HepG2 (cell line): ENCODE data around the gene AP5B1.
"Not testable (repeated sequence)": the region's sequence is repeated elsewhere in the genome, so short reads cannot be mapped to it uniquely, and the experiment has no call there.

Experiments used
- CEBPB ChIP-seq: IDR thresholded peaks from 2 replicates; pipeline ENCODE4 v1.6.1; 2011; ENCODE audit warnings: low read depth, low read length, improper control_type of control experiment, borderline replicate concordance
- CHCHD3 ChIP-seq: sonication (generic); formaldehyde crosslinking; IDR thresholded peaks from 2 replicates; pipeline ENCODE4 v1.8.0; 2022; ENCODE audit warnings: mild to moderate bottlenecking, missing genetic modification reagents, moderate library complexity
- NR2F1 ChIP-seq, 2 experiments: fragments of 450-650 bp in 1 of 2; formaldehyde crosslinking in 1 of 2; IDR thresholded peaks; 2 replicates each; pipeline versions ENCODE4 v1.5.0 to v1.6.1; 2016 to 2020; ENCODE audit warnings: mild to moderate bottlenecking in 1 of 2, missing compliant biosample characterization in 1 of 2, missing genetic modification reagents in 1 of 2, moderate library complexity in 1 of 2
- ZNF230 ChIP-seq: sonication (generic); formaldehyde crosslinking; IDR thresholded peaks from 2 replicates; pipeline ENCODE4 v1.4.0; 2020; ENCODE audit warnings: mild to moderate bottlenecking, missing genetic modification reagents
- ZNF790 ChIP-seq: sonication (generic); formaldehyde crosslinking; IDR thresholded peaks from 2 replicates; pipeline ENCODE4 v1.8.0; 2022; ENCODE audit warnings: missing genetic modification reagents, mild to moderate bottlenecking, borderline replicate concordance
- TF ChIP-seq, protein P1 (sequence below): sonication (generic); formaldehyde crosslinking; IDR thresholded peaks from 2 replicates; pipeline ENCODE4 v1.5.0; 2020; ENCODE audit warnings: mild to moderate bottlenecking, missing genetic modification reagents, moderate library complexity

DNA sequence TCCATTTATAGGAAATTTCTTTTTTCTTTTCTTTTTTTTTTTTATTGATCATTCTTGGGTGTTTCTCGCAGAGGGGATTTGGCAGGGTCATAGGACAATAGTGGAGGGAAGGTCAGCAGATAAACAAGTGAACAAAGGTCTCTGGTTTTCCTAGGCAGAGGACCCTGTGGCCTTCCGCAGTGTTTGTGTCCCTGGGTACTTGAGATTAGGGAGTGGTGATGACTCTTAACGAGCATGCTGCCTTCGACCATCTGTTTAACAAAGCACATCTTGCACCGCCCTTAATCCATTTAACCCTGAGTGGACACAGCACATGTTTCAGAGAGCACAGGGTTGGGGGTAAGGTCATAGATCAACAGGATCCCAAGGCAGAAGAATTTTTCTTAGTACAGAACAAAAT is 18.6 kb downstream of the AP5B1 start:
- TF ChIP-seq, protein P1, sequence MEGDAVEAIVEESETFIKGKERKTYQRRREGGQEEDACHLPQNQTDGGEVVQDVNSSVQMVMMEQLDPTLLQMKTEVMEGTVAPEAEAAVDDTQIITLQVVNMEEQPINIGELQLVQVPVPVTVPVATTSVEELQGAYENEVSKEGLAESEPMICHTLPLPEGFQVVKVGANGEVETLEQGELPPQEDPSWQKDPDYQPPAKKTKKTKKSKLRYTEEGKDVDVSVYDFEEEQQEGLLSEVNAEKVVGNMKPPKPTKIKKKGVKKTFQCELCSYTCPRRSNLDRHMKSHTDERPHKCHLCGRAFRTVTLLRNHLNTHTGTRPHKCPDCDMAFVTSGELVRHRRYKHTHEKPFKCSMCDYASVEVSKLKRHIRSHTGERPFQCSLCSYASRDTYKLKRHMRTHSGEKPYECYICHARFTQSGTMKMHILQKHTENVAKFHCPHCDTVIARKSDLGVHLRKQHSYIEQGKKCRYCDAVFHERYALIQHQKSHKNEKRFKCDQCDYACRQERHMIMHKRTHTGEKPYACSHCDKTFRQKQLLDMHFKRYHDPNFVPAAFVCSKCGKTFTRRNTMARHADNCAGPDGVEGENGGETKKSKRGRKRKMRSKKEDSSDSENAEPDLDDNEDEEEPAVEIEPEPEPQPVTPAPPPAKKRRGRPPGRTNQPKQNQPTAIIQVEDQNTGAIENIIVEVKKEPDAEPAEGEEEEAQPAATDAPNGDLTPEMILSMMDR (CRISPR knock-in tag) = not testable (repeated sequence)
- TF ChIP-seq CHCHD3 (CRISPR knock-in tag); ZNF230 (CRISPR knock-in tag); NR2F1 (CRISPR knock-in tag; IDR thresholded peaks at IDR 0.05); CEBPB; ZNF790: not testable (repeated sequence)
